GM19023 (cell line): Measurements from ENCODE around the gene KLHL17.
"Not testable (repeated sequence)": the region's sequence is repeated elsewhere in the genome, so short reads cannot be mapped to it uniquely, and the experiment has no call there.

Experiments used
- ATAC-seq: cut with Tn5 transposase; IDR thresholded peaks from one replicate; pipeline ENCODE4 v1.9.1; 2021; ENCODE audit warnings: mild to moderate bottlenecking, moderate library complexity; ENCODE audit not compliant: unreplicated experiment

The KLHL17 gene

GRCh38 chr1:935751-936231, 24.6 kb upstream of the KLHL17 start:
- ATAC-seq = no peak

GRCh38 chr1:936348-937264, 23.8 kb upstream of the KLHL17 start:
- no peak for ATAC-seq

- ATAC-seq = no peak
Observed at GRCh38 chr1:937521-937920, 22.9 kb upstream of the KLHL17 start.

- ATAC-seq = no peak
Observed at GRCh38 chr1:938088-938683, 22.2 kb upstream of the KLHL17 start.

- ATAC-seq = no peak
Observed at GRCh38 chr1:938711-939489, 21.5 kb upstream of the KLHL17 start.

GRCh38 chr1:939511-940106, 20.8 kb upstream of the KLHL17 start:
- no peak for ATAC-seq

GRCh38 chr1:940107-941014, 20.0 kb upstream of the KLHL17 start:
- ATAC-seq = no peak

- ATAC-seq = no peak
Observed at GRCh38 chr1:941015-941587, 19.3 kb upstream of the KLHL17 start.

GRCh38 chr1:941588-942383, 18.6 kb upstream of the KLHL17 start:
- ATAC-seq = no peak

- ATAC-seq = no peak
Observed at GRCh38 chr1:942411-942821, 18.0 kb upstream of the KLHL17 start.

GRCh38 chr1:942864-943533, 17.4 kb upstream of the KLHL17 start:
- no peak for ATAC-seq

- ATAC-seq = no peak
Observed at GRCh38 chr1:943545-944340, 16.6 kb upstream of the KLHL17 start.

GRCh38 chr1:944341-945325, 15.8 kb upstream of the KLHL17 start:
- no peak for ATAC-seq

- ATAC-seq = no peak
Observed at GRCh38 chr1:945688-946556, 14.5 kb upstream of the KLHL17 start.

- ATAC-seq = not testable (repeated sequence)
Observed at GRCh38 chr1:946811-947210, 13.6 kb upstream of the KLHL17 start.
